GM21381 (cell line): ENCODE measurements around the gene CDC20.

Source experiments
- ATAC-seq: cut with Tn5 transposase; IDR thresholded peaks from one replicate; pipeline ENCODE4 v1.9.1; 2021; ENCODE audit warnings: mild to moderate bottlenecking, moderate library complexity; ENCODE audit not compliant: unreplicated experiment

CDC20 gene

DNA sequence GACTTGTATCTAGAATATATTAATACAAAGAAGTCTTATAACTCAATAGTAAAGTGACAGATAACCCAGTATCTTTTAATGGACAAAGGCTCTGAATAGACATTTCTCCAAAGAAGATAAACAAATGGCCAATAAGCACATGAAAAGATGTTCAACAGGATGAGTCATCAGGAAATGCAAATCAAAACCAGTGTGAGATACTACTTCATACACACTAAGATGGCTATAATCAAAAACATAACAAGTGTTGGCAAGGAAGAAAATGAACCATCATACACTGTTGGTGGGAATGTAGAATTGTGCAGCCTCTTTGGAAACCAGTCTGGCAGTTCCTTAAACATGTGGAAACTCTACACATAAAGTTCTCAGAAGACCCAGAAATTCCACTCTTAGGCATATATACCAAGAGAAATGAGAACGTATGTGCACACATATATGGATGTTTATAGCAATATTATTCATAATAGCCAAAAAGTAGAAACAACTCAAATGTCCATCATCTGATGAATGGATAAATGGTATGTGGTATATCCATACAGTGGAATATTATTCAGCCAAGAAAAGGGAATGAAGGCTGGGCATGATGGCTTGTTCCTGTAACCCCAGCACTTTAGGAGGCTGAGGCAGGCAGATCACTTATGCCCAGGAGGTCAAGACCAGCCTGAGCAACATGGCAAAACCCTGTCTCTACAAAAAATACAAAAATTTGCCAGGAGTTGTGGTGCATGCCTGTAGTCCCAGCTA, 31.1 kb upstream of the CDC20 start:
- ATAC-seq: no peak

GRCh38 chr1:43329995-43330751, 28.6 kb upstream of the CDC20 start:
- no peak for ATAC-seq

- ATAC-seq: no peak
These were observed 27.1 kb upstream of the CDC20 start for GRCh38 chr1:43331688-43332087.

DNA sequence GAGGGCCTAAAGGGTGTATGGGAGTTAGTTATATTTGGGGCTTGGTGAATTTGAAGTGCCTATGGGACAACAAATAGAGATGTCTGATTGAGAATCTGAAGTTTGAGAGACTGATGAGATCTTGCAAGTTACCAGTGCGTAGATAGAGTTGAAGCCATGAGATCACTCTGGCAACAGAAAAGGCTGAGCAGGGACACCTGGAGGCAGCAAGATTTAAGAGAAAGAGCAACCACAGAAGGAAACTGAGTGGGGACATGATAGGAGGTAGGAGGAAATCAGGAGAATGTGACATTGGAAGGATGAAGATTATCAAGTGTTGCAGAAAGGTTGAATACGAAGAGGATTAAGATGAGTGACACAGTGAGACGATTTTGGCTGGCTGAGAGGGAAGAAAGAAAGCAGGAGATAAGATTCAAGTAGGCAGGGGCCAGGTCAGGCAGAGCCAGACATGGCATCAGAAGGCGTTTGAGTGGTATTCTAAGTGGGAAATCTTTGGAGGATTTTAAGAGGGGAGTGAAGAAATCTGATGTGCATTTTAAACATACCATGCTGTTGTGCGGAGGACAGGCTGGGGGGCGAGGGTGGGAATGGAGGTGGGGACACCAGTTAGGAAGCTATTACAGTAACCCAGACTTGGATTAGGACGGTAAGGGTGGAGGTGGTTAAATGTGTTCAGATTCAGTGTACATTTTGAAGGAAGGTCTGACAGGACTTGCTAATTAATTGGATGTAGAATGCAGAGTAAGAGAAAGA, 24.2 kb upstream of the CDC20 start:
- no peak for ATAC-seq

- ATAC-seq: no peak
These were observed 21.2 kb upstream of the CDC20 start, which contains the start of gene MPL for GRCh38 chr1:43337588-43337987. MPL (plus strand) TSS chr1:43337818; CDS start chr1:43337849, 31 bp downstream.

DNA sequence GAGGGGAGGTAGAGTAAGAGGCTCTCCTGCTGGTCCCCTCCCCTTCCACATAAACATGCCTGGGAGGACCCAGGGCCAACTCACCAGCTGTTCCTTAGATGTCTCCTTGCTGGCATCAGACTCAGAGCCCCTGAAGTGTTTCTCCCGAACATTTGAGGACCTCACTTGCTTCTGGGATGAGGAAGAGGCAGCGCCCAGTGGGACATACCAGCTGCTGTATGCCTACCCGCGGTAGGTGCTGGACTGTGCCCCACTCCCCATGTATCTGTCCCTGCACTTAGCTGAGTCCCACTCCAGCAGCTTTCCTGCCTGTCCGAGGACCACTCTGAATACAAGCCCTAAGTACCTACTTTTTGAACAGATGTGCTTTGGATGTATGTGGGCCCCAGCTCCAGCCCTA, 20.8 kb upstream of the CDC20 start:
- no peak for ATAC-seq

DNA sequence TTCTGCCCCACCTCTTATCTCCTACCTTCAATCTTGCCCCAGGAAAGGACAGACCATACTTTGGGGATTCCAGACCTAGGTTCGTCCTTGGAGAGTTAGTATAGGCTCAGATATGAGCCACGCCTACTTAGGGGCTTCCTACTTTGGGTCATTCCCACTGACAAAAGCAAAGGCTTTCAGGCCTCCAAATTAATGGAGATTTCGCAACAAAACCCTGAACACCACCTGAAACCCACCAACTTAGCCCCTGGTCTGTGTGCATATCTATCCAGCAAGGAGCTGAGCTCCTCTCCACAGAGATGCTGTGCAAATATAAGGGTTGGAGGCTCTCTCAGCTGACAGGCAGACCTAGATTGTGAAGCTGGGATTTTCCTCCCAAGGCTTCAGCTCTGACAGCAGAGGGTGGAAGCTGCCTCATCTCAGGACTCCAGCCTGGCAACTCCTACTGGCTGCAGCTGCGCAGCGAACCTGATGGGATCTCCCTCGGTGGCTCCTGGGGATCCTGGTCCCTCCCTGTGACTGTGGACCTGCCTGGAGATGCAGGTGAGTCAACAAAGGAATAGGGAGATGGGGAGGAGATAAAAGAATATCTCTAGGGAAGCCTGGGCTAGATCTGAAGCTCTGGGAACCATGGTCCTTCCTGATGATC, 19.1 kb upstream of the CDC20 start:
- no peak for ATAC-seq

GRCh38 chr1:43340559-43340958, 18.2 kb upstream of the CDC20 start:
- ATAC-seq: no peak

- no peak for ATAC-seq
These were observed 14.4 kb upstream of the CDC20 start for GRCh38 chr1:43344267-43344850.

- no peak for ATAC-seq
These were observed 13.7 kb upstream of the CDC20 start for GRCh38 chr1:43345120-43345519.

DNA sequence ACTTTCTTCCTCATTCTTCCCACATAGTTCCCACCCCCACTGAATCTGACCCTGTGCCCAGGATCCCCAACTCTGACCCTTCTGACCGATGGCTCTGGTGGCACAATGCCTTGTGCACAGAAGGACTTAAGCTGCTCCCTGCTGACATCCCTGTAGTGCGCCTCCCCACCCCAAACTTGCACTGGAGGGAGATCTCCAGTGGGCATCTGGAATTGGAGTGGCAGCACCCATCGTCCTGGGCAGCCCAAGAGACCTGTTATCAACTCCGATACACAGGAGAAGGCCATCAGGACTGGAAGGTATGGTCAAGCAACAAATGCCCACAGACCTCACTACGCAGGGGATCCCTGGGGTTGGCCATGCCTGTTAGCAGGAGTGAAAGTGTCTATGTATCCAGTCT, 12.1 kb upstream of the CDC20 start:
- no peak for ATAC-seq

- ATAC-seq: no peak
These were observed 10.4 kb upstream of the CDC20 start for GRCh38 chr1:43348343-43348808.

- ATAC-seq: no peak
These were observed 9.8 kb upstream of the CDC20 start for GRCh38 chr1:43348809-43349593.

DNA sequence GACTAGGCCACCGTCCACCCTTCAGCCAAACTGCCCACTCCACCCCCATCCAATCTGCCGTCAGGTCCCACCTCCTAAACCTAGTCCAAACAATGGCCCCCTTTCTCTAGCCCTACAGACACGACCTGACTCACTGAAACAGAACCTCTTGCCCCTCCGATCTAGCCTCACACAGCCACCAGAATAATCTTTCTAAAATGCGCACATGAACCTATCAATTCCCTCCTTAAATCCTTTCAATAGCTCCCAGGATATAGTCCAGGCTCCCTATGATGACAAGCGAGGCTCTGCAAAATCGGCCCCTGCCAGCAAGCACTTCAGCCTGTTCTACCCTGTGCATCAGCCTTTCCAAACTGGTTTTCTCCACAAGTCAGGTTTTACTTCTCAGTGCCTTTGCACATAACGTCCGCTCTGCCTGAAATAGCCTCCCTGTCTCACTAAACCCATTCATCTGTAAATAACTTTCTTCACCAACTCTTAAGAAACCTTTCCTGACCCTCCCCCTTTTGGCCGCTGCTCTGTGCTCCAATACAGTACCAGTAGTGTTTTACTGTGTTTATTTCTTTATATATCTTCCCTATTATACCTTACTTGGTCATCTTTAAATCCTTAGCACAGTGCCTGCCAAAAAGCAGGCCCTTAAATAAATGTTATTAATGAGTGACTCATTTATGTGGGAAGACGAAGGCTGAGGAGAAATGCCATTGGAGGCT, 9.0 kb upstream of the CDC20 start:
- no peak for ATAC-seq

- no peak for ATAC-seq
These were observed 7.8 kb upstream of the CDC20 start for GRCh38 chr1:43350976-43351375.

GRCh38 chr1:43351421-43352350, 7.1 kb upstream of the CDC20 start:
- no peak for ATAC-seq

DNA sequence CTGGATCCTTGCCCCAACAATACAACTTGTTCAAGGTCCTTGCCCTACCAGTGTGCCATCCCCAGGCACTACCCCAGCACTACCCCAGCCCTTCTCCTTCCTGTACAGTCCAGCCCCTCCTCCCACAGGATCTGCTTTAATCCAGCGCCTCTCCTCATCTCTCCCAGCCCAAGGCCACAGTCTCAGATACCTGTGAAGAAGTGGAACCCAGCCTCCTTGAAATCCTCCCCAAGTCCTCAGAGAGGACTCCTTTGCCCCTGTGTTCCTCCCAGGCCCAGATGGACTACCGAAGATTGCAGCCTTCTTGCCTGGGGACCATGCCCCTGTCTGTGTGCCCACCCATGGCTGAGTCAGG, 6.5 kb upstream of the CDC20 start:
- no peak for ATAC-seq

GRCh38 chr1:43352881-43353280, 5.9 kb upstream of the CDC20 start:
- ATAC-seq: no peak
